GM12873 (cell line): ENCODE results near the gene MSTO1.

Source experiments
- CTCF ChIP-seq: IDR thresholded peaks from 2 replicates; pipeline ENCODE4 v1.5.1; 2012; ENCODE audit warnings: low read depth, mild to moderate bottlenecking, moderate library complexity, low read length, control low read depth; ENCODE audit not compliant: insufficient read depth; ENCODE audit errors: missing control alignments

The MSTO1 gene

GRCh38 chr1:155609515-155610256 lies at the start of gene MSTO1:
Gene MSTO1 (plus strand): TSS chr1:155610218. CDS start chr1:155610249, 31 bp downstream.
- no peak for TF ChIP-seq CTCF

- TF ChIP-seq CTCF, result no peak
Measured at GRCh38 chr1:155562581-155563376, 47.2 kb upstream of the MSTO1 start, which contains the start of gene ASH1L. Gene ASH1L (minus strand): TSS chr1:155562803. CDS start chr1:155521519, 41,284 bp downstream.

- no peak for TF ChIP-seq CTCF
Measured at GRCh38 chr1:155569988-155570592, 39.9 kb upstream of the MSTO1 start.

GRCh38 chr1:155570593-155570990 lies 39.4 kb upstream of the MSTO1 start:
- TF ChIP-seq CTCF, result no peak

- TF ChIP-seq CTCF, result no peak
Measured at GRCh38 chr1:155574077-155574476, 35.9 kb upstream of the MSTO1 start.

GRCh38 chr1:155591770-155592169 lies 18.2 kb upstream of the MSTO1 start:
- TF ChIP-seq CTCF, result peak; percentile 54

- no peak for TF ChIP-seq CTCF
Measured at GRCh38 chr1:155596864-155597263, 13.2 kb upstream of the MSTO1 start.
